GM21360 (cell line): ENCODE measurements around the gene EFCAB5.
"Not testable (repeated sequence)": the region's sequence is repeated elsewhere in the genome, so short reads cannot be mapped to it uniquely, and the experiment has no call there.

Experiments
- ATAC-seq: cut with Tn5 transposase; IDR thresholded peaks from one replicate; pipeline ENCODE4 v1.9.1; 2021; ENCODE audit warnings: mild to moderate bottlenecking, moderate library complexity; ENCODE audit not compliant: unreplicated experiment

EFCAB5 gene

DNA sequence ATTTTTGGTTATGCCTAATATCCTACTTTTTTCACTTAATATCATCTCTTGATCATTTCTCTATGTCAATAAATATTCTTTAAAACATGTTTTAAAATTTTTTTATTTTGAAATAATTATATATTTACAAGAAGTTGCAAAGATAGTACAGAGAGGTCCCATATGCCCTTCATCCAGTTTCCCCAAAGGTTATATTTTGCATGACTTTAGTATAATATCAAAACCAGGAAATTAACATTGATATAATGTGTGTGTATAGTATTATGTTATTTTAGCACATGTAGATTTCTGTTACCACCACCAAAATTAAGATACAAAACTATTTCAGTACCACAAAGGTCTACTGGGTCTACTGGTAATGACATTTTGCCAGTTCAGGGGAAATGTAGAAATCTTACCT, 60.7 kb downstream of the EFCAB5 start:
- ATAC-seq: no peak

DNA sequence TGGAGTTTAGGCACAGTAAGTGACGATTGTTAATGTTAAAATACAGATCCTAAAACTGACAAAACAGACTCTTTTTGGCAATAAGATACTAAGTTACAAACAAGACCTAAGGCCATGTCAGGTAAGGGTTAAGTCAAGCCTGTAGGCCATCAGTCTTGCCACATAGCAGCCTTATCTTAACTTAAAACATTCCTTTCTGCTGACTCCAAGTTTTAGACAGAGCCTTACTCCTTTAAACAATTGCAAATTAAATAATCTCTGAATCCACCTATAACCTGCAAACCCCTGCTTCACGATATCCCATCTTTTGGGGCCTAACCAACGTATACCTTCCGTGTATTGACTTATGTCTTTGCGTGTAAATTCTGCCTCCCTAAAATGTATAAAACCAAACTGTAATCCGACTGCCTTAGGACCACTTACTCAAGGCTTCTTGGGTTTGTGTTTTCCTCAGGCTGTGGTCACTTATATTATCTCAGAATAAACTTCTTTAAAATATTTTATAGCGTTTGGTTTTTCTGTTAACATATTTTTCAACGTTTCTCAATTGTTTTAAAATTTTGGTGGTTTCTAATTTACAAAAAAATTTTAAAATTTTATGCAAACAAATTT, 64.4 kb downstream of the EFCAB5 start:
- no peak for ATAC-seq

DNA sequence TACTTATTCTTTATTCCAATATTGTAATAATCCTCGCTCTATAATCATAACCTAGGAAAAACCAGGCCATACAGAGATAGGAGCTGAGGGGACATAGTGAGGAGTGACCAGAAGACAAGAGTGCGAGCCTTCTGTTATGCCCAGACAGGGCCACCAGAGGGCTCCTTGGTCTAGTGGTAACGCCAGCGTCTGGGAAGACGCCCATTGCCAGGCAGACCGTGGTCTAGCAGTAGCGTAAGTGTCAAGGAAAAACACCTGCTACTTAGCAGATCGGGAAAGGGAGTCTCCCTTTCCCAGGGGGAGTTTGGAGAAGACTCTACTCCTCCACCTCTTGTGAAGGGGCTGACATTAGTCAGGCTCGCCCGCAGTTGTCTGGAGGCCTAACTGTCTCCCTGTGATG, 70.5 kb downstream of the EFCAB5 start:
- ATAC-seq: not testable (repeated sequence)

DNA sequence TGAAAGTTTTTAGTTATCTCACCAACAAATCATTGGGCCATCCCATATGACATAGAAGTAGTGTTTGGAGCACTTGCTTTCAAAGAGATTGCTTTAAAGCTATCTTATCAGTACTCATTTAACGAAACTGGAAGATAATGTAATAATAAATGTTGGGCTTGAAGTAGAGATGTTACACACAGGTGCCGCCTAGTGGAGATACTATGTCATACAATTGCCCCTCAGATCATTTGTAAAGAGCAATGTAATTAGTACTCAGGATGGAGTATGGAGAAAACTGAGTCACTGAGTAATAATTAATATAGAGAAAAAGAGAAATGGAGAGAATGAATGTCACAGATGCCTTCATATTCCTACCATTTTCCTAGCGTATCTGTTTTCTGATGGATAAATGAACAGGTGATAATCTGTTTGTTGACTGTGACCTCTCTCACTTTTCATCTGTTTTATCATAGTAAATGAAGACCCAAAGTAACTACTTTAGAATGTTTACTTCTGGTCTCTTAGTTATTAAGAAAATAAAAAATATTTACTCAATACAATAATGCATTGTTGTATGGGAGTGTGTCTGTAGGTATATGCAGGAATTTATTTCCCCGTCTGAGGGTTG, 80.4 kb downstream of the EFCAB5 start:
- no peak for ATAC-seq

DNA sequence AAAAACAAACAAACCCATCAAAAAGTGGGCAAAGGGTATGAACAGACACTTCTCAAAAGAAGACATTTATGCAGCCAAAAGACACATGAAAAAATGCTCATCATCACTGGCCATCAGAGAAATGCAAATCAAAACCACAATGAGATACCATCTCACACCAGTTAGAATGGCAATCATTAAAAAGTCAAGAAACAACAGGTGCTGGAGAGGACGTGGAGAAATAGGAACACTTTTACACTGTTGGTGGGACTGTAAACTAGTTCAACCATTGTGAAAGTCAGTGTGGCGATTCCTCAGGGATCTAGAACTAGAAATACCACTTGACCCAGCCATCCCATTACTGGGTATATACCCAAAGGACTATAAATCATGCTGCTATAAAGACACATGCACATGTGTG, 83.9 kb downstream of the EFCAB5 start:
- ATAC-seq: not testable (repeated sequence)

DNA sequence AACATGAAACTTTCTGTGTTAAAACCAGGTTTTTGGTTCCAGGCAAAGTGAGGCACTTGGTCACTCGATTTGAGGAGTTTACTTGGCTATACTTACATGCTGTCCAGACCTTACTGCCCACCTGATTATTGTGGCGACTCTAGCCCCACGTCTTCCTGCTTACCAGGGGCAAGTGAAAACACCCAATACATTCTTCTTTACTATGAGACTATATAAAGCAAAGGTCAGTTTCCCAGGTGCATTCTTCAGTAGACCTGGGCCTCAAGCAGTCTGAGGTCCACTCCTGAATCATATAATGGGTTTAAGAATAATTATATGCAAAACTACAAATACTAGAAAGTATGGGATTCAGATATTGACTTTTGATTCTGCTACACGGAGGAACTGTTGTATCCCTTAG, 86.2 kb downstream of the EFCAB5 start:
- ATAC-seq: no peak

DNA sequence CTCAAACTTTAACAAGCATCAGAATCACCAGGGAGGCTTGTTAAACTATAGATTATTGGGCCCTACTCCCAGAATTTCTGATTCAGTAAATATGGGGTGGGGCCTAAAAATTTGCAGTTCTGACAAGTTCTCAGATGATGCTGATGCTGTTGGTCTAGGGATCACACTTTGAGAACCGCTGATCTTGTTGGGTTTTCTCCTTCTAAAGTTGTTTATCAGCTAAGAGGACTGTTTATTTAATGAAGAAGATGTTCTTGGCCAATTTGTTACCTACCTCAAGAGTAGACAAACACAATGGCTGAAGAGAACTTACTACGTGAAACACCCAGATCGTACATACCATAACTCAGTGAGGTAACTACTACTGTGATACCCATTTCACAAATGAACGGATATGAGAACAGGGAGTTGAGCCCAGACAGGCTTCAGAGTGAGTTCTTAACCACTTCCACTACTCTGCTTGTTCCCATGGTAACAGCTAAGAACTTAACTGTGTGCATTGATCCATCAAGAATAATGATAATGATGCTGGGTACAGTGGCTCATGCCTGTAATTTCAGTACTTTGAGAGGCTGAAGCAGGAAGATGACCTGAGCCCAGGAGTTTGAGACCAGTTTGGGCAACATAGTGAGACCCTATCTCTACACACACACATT, 89.9 kb downstream of the EFCAB5 start:
- ATAC-seq: no peak

DNA sequence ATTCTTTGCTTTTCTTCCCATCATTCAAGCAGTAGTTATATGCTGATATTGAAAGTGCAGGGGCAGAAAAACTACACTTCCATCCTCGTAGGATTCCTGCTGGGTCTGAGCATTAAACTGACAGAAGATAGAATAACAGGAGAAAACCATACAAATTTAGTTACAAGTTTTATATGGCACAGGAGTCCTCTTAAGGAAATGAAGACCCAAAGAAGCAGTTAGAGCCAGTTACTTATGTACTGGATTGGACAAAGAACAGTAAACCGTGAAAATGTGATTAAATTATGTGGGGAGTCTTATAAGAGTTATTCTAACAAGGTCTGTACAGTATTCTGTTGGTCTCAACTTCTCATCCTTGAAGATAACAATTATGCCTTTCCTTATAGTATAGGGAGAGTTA, 93.9 kb downstream of the EFCAB5 start:
- ATAC-seq: no peak

DNA sequence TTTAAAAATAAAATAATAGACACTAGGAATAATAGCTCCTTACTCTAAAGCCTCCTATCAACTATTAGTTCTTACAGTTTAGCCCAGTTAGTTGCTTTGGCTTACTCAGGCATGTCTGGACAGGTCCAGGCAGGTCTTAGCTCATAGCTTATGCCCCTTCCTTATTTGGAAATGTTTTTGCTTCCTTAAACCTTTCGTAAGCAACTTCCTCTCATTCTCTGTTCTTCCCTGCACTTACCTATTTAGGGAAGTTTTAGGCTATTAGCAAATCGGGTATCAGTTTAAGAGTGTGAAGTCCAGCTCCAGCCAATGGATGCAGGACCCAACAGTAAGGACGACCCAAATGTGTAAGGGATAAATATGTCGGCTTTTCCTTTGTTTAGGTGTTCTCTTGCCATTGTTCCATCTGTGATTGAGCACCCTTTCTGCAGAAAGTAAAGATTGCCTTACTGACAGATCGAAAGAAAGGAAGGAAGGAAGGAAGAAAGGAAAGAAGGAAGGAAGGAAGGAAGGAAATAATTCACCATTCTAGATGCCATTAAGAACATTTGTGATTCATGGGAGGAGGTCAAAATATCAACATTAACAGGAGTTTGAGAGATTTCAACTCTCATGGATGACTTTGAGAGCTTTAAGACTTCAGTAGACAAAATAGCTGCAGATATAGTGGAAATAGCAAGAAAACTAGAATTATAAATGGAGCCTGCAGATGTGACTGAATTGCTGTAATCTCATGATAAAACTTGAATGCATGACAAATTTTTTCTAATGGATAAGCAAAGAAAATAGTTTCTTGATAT, 99.5 kb downstream of the EFCAB5 start:
- ATAC-seq: not testable (repeated sequence)

DNA sequence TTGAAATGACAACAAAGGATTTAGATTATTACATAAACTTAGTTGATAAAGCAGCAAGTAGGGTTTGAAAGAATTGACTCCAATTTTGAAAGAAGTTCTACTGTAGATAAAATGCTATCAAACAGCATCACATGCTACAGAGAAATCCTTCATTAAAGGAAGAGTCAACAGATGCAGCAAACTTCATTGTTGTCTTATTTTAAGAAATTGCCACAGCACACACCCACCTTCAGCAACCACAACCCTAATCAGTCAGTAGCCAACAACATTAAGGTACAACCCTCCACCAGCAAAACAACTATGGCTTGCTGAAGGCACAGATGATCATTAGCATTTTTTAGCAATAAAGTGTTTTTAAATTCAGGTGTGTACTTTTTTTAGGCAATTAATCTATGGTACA, 100.1 kb downstream of the EFCAB5 start:
- ATAC-seq: no peak

DNA sequence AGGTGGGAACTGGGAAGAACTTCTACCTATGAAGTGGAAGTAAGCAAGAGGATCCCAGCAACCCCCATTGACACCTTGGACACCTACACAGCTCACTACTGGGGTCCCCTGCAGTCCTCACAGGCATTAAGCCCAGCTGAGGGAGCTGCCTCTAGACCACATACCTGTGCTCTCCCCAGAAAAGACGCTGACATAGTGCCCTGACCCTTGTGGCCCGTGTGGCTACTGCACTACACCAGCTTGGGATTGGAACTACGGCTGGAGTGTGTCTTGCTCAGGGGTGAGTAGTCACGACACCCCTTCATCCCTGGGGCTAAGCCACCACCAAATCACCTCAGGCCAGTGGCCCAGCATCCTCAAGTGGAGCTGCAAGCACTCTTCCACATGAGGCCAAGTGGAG, 120.9 kb downstream of the EFCAB5 start:
- no peak for ATAC-seq

DNA sequence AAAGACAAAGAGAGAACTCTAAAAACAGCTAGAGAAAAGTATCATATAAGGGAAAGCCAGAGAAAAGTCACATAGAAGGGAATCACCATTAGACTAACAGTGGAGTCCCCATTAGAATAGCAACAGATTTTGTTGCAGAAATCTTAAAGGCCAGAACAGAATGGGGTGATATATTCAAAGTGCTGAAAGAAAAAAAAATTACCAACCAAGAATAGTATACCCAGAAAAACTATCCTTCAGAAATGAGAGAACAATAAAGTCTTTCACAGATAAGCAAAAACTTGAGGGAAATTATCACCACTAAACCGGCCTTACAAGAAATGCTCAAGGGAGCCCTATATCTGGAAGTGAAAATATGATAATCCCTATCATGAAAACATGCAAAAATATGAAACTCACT, 123.3 kb downstream of the EFCAB5 start:
- ATAC-seq: no peak

DNA sequence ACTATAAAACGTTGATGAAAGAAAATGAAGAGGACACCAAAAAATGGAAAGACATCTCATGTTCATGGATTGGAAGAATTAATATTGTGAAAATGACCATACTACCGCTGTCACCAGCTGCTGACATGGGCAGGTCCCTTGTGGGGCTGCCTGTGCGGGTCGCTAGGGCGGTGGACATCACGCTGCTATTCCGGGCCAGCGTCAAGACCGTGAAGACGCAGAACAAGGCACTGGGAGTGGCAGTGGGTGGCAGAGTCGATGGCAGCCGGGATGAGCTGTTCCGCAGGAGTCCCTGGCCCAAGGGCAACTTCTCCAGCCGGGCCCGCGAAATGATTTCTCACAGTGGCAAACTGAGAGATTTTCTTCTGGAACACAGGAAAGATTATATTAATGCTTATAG, 127.0 kb downstream of the EFCAB5 start:
- ATAC-seq: no peak

DNA sequence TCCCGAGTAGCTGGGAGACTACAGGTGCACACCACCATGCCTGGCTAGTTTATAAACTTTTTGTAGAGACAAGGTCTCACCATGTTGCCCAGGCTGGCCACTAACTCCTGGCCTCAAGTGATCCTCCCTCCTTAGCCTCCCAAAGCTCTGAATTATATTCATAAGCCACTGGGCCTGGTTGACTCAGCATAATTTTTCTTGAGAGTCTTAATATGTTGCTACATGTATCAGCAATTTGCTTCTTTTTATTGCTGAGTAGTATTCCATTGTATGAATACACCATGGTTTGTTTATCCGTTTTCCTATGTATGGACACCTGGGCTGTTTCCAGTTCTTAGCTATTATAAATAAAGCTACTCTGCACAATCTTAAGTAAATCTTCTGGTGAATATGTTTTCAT, 132.8 kb downstream of the EFCAB5 start:
- ATAC-seq: no peak

DNA sequence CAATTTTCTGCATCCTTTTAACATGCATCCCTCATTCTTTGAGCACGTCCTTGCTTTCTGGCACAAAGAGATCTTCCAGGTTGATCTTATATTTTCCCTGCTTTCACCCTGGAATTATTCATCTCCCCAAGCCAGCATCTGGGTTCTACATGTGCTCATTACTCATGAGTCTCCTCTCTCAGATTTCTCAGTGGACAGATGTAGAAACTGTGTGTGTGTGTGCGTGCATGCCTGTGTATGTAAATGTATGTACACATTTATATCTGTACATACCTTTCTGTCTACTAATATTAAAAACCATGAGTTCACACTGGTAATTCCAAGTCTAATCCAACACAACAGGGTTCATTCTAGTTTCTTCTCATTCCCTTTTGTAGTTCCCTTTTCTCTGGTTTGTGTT, 133.3 kb downstream of the EFCAB5 start:
- ATAC-seq: no peak

DNA sequence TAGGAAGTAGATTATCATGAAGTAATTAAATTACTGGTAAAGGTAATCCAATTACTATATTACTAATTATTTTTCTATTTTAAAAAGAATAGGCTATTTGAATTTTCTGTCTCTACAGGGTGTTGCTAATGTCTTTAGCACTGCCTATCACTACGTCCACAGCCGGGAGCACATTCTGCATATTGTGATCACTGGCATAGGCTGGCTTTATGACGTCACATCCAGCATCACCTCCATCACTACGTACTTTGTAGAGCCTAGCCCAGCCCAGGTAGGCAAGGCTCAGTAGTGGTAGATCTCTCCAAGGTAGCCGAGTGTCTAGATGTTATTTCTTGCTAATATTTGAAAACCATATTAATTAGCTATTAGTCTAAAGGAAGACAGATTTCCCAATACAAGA, 141.3 kb downstream of the EFCAB5 start:
- ATAC-seq: no peak

DNA sequence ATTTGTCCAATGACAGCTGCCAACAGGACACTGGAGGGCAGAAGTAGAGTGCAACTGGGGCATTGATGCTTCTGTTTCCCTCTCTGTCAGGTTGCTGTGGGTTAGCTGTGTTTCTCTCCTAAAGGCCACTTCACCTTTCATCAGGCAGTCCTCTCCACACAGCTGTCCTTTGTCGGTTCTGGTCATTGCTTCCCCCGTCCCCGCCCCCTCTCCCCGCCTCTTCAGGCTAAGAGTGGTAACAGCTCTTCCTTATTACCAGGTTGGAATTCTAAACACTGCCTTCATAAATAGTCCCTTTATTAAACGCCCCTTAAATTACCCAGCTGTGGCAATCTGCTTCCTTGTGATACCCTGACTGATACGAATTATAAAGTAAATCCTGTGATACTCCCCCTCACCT, 143.4 kb downstream of the EFCAB5 start:
- no peak for ATAC-seq

DNA sequence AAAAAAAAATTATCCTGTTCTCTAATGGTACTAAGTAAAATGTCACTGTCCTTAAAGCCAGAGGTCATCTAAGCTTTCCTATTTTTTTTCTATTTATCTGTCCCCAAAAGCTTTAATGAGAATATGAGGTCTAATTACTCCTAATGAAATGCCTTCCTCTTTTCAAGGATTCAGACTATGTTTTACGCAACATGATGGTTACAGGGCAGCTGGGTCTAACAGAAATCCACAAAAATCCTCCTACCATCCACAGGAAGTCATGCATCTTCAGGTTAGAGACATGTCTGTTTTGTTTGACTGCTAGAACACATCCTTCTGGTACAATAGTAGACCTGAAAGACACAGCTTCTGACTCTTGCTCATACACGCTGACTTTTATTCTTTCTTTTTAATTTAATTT, 145.5 kb downstream of the EFCAB5 start:
- ATAC-seq: no peak

DNA sequence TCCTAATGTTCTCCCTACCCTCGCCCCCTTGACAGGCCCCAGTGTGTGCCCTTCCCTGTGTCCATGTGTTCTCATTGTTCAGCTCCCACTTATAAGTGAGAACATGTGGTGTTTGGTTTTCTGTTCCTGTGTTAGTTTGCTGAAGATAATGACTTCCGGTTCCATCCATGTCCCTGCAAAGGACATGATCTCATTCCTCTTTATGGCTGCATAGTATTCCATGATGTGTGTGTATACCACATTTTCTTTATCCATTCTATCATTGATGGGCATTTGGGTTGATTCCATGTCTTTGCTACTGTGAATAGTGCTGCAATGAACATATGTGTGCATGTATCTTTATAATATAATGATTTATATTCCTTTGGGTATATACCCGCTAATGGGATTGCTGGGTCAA, 146.0 kb downstream of the EFCAB5 start:
- not testable (repeated sequence) for ATAC-seq

DNA sequence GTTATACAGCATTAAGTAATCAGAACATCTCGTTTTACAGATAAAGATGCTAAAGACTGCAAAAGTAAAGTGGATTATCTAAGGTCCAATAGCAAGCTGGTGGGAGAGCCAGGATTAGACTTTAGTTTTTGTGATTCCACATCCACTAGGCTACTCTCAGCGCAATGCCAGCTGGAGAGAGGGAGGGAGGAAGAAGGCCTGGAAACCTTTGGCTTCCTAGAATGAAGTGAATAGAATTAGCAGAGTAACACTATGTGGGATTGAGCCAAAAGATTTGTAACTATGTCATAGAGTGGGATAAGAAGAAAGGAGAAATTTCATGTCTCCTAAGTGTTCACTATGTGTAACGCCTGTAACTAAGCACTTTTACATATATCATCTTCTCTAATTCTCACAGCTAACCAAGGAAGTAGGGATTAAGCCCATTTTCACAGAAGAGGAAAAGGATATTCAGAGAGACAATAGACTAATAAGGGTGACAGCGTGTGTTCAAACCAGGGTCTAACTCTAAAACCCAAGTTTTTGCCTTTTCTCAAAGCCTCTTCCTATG, 149.8 kb downstream of the EFCAB5 start:
- ATAC-seq: no peak

DNA sequence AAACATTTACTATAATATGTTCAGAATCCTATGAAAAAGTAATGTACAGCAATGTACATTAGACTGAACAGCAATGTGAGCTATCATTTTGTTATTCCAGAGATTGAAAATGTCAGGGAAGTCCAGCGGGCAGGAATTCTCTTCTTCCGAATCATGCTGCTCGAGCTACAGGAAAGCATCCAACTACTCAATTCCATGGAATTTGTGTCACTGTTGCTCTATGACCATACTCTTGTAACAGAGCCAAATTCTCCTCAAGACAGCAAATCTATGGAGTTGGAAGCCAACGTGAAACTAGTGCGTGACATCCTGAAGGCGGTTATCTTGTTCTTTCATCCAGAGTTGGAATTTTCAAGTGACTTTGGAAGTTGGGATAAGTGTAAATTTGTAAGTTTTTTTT, 150.3 kb downstream of the EFCAB5 start:
- ATAC-seq: no peak

DNA sequence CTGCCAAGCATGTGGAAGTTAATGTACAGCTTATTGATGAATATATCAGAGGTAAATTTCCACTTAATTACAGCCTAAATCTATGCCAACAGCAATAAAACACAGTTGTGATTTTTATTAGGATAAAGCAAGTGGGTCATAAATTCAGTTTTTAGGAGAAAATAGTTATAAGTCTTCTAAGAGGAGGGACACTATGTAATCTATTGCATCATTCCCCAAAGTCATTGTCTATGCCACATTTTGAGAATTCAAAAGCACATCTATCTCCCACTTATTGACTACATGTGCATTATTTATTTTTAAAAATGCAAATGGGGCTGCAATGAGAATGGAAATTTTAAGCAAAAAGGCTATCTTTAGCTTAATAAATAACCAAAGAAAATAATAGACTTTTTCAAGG, 151.5 kb downstream of the EFCAB5 start:
- ATAC-seq: no peak
